GM12878 (cell line): ENCODE results near the gene LMAN2L. TPM values are rescaled to one million over a fixed set of nuclear protein-coding genes. Genes with fewer than 3 reads are reported as not detected.

ENCODE experiments used
- ATAC-seq: fragments of 200-7000 bp; cut with Tn5 transposase; 3 replicates; pipeline ENCODE4 v1.9.1; 2020; ENCODE audit warnings: mild to moderate bottlenecking, moderate library complexity
- BruUV-seq: library from RNA; stranded (reverse); fragments of 400-500 nt; replicated peaks from 2 replicates; lab custom pipeline; 2021; lab: Mats Ljungman, UMichigan
- CTCF ChIA-PET: fragments of 300-600 bp; sonication (Branson Sonifier 250); formaldehyde crosslinking; extraction: SDS; loops from one replicate; lab custom pipeline; 2021; ENCODE audit warnings: inconsistent platforms; lab: Yijun Ruan, JAX
- POLR2A ChIA-PET: fragments of 350-600 bp; formaldehyde crosslinking; extraction: SDS; loops from one replicate; lab custom pipeline; 2021; ENCODE audit warnings: inconsistent platforms; lab: Charles Lee
- RAD21 ChIA-PET: fragments of 300-600 bp; sonication (Branson Sonifier 250); formaldehyde crosslinking; loops from one replicate; lab custom pipeline; 2023; ENCODE audit warnings: antibody characterized with exemption; ENCODE audit not compliant: unreplicated experiment; lab: Charles Lee
- SMC1A ChIA-PET: fragments of 300-600 bp; sonication (Branson Sonifier 250); formaldehyde crosslinking; loops from one replicate; lab custom pipeline; 2023; ENCODE audit not compliant: unreplicated experiment, uncharacterized antibody; lab: Charles Lee
- DNase-seq: peaks from one replicate; pipeline ENCODE4 v3.0.0-alpha.2; 2011; ENCODE audit warnings: low read depth, low spot score
- FAIRE-seq: peaks from 3 replicates; lab custom pipeline; 2011; peaks lifted over from hg19 to GRCh38; lab: Jason Lieb, UNC
- H2AFZ ChIP-seq: 2 replicates; pipeline ENCODE4 v1.6.0; 2011; ENCODE audit warnings: low read depth, low read length, control low read depth; ENCODE audit not compliant: control insufficient read depth
- H3K27ac ChIP-seq: 2 replicates; pipeline ENCODE4 v1.5.1; 2011; ENCODE audit warnings: control low read depth; ENCODE audit not compliant: control insufficient read depth, insufficient read depth
- H3K27me3 ChIP-seq, 2 experiments: replicated peaks in 1 of 2; 2 replicates each; pipeline versions ENCODE4 v1.6.0 to v1.6.1; 2011; ENCODE audit warnings: low read length in 1 of 2; ENCODE audit not compliant: control insufficient read depth in 2 of 2, insufficient read depth in 2 of 2
- H3K36me3 ChIP-seq, 2 experiments: 2 replicates each; pipeline ENCODE4 v1.5.1; 2011; ENCODE audit warnings: low read length in 1 of 2; ENCODE audit not compliant: control insufficient read depth in 2 of 2, insufficient read depth in 2 of 2
- H3K4me1 ChIP-seq: 2 replicates; pipeline ENCODE4 v1.6.1; 2011; ENCODE audit warnings: mild to moderate bottlenecking, low read length, moderate library complexity, mixed read lengths; ENCODE audit not compliant: control insufficient read depth, insufficient read depth
- H3K4me2 ChIP-seq: 2 replicates; pipeline ENCODE4 v1.6.0; 2011; ENCODE audit warnings: control low read depth; ENCODE audit not compliant: control insufficient read depth, insufficient read depth
- H3K4me3 ChIP-seq: fragments of 200-600 bp; sonication (generic); 2 replicates; pipeline ENCODE4 v1.5.1; 2016
- H3K79me2 ChIP-seq: 2 replicates; pipeline ENCODE4 v1.6.0; 2011; ENCODE audit warnings: low read length; ENCODE audit not compliant: control insufficient read depth, insufficient read depth
- H3K9ac ChIP-seq: 2 replicates; pipeline ENCODE4 v1.8.0; 2011; ENCODE audit warnings: low read length, control low read depth, mixed read lengths; ENCODE audit not compliant: control insufficient read depth, insufficient read depth
- H3K9me3 ChIP-seq: replicated peaks from 3 replicates; pipeline ENCODE4 v1.5.1; 2011; ENCODE audit warnings: mild to moderate bottlenecking, low read length; ENCODE audit not compliant: control insufficient read depth, insufficient read depth
- H4K20me1 ChIP-seq: 2 replicates; pipeline ENCODE4 v1.6.0; 2011; ENCODE audit not compliant: control insufficient read depth, insufficient read depth
- ASH2L ChIP-seq: fragments of 300-600, 200-600 bp; sonication (generic); IDR thresholded peaks from 2 replicates; pipeline ENCODE4 v1.6.1; 2017; ENCODE audit warnings: low read depth, mild to moderate bottlenecking, borderline replicate concordance
- CBX3 ChIP-seq: fragments of 200-600 bp; sonication (generic); IDR thresholded peaks from 2 replicates; pipeline ENCODE4 v1.6.1; 2016; ENCODE audit warnings: low read depth, borderline replicate concordance
- CREB1 ChIP-seq: IDR thresholded peaks from 2 replicates; pipeline ENCODE4 v1.6.1; 2012; ENCODE audit warnings: low read depth, mild to moderate bottlenecking, inconsistent platforms
- CTCF ChIP-seq, 3 experiments: IDR thresholded peaks in 2 of 3; conservative IDR thresholded peaks in 1 of 3; 2 replicates each; pipeline ENCODE4 v1.5.1; 2011; ENCODE audit warnings: low read depth in 3 of 3, low read length in 3 of 3, mild to moderate bottlenecking in 3 of 3, control low read depth in 2 of 3, moderate library complexity in 2 of 3, inconsistent platforms in 1 of 3, mixed read lengths in 1 of 3; ENCODE audit not compliant: control insufficient read depth in 2 of 3, insufficient read depth in 1 of 3; ENCODE audit errors: extremely low read depth in 1 of 3
- GATAD2B ChIP-seq: fragments of 450-650 bp; conservative IDR thresholded peaks from 2 replicates; pipeline ENCODE4 v1.6.1; 2017; ENCODE audit warnings: low read depth, mild to moderate bottlenecking, moderate library complexity
- KAT2A ChIP-seq: conservative IDR thresholded peaks from 2 replicates; pipeline ENCODE4 v1.6.1; 2011; ENCODE audit warnings: low read depth, low read length; ENCODE audit not compliant: control insufficient read depth
- POLR2AphosphoS5 ChIP-seq: IDR thresholded peaks from 2 replicates; pipeline ENCODE4 v1.6.1; 2011; ENCODE audit warnings: mild to moderate bottlenecking, low read length, inconsistent platforms
- SMAD5 ChIP-seq: IDR thresholded peaks from 2 replicates; pipeline ENCODE4 v1.6.1; 2016; ENCODE audit warnings: antibody characterized with exemption, low read depth
- TARDBP ChIP-seq: IDR thresholded peaks from 2 replicates; pipeline ENCODE4 v1.6.1; 2016; ENCODE audit warnings: borderline replicate concordance
- ZNF592 ChIP-seq: fragments of 450-650 bp; IDR thresholded peaks from 2 replicates; pipeline ENCODE4 v1.6.1; 2017; ENCODE audit warnings: mild to moderate bottlenecking, moderate library complexity
- WGBS: methylation state at CpG from one replicate; pipeline ENCODE4 v1.1.6; 2016; ENCODE audit warnings: low lambda C conversion rate; ENCODE audit not compliant: insufficient replicate concordance, insufficient coverage; ENCODE audit errors: missing lambda C conversion rate; 5-methylcytosine and 5-hydroxymethylcytosine counted together
- in situ Hi-C: fragments of 300-500 bp; cut with MboI; formaldehyde crosslinking; loops from 9 replicates; pipeline ENCODE4 v1.14.3; 2018; ENCODE audit warnings: mixed read lengths
- intact Hi-C: fragments of 100-400 bp; cut with micrococcal nuclease; formaldehyde crosslinking; loops from one replicate; pipeline ENCODE4 v1.14.2; 2022; ENCODE audit not compliant: unreplicated experiment
- polyA plus RNA-seq, 11 experiments: library from polyadenylated mRNA; depleted of rRNA in 4 of 11; unstranded in 6 of 11; stranded (reverse) in 5 of 11; fragments of >200 nt; fragmentation: Nextera tagmentation in 4 of 11; fragmentation: Illumina TruSeq in 1 of 11; extraction: Ambion mirVana in 4 of 11; extraction: Trizol in 1 of 11; gene quantifications; 1 replicate in 1 of 11; 2 replicates in 10 of 11; pipeline versions ENCODE4 v1.2.1 to v1.2.3, GENCODE V29; 2011 to 2016; ENCODE audit warnings: inconsistent platforms in 2 of 11, missing spikeins in 2 of 11, low read depth in 1 of 11
- total RNA-seq, 4 experiments: library from RNA; depleted of rRNA in 3 of 4; stranded (reverse); fragments of >200 nt in 3 of 4; fragmentation: Illumina TruSeq in 1 of 4; extraction: Trizol in 1 of 4; gene quantifications; 2 replicates each; pipeline versions ENCODE4 v1.2.1 to v1.2.3, GENCODE V29; 2013 to 2021
- TF ChIP-seq, protein P1 (sequence below): fragments of 450-650 bp; IDR thresholded peaks from 2 replicates; pipeline ENCODE4 v1.6.1; 2017; ENCODE audit warnings: mild to moderate bottlenecking, low read depth, inconsistent platforms; ENCODE audit not compliant: poor library complexity, severe bottlenecking

LMAN2L gene
- total and polyA plus RNA-seq, 10 of the 15 experiments (the other 5 are each of a cell fraction or from before 2014, with no cell fraction given): 5.7 to 16.3 (median 10.7) TPM

- Histone ChIP-seq H3K9me3 (no peaks in the 10 kb centered on the region), H3K79me2 (peaks cover 45% of the 10 kb centered on the region), H3K36me3 (no peaks in the 10 kb centered on the region), H3K4me2 (peak within 1 kb of the TSS; percentile 100), H4K20me1 (no peaks in the 10 kb centered on the region), H3K4me3 (peak within 1 kb of the TSS; percentile 91), H3K27me3 (no peaks in the 10 kb centered on the region), H2AFZ (peak within 1 kb of the TSS; percentile 92), H3K4me1 (peaks cover 9% of the 10 kb centered on the region), H3K9ac (peak within 1 kb of the TSS; percentile 84), H3K27ac (peak within 1 kb of the TSS; percentile 67)
- in situ Hi-C loops: no loop called here
- ATAC-seq: peak; percentile 86
- ChIA-PET CTCF (interaction anchor here (0.8 to 7.5 kb wide), 15 partner anchors 15 to 232 kb away, joined by 3 to 153 read pairs (median 4); partner anchors contain the start of genes KANSL3 and LMAN2L), SMC1A (interaction anchor here (1.0 to 5.9 kb wide), 6 partner anchors 10 to 97 kb away, joined by 3 to 100 read pairs (median 5); partner anchors contain the start of gene ANKRD39), RAD21 (interaction anchor here (1.0 to 6.4 kb wide), 8 partner anchors 14 to 123 kb away, joined by 3 to 92 read pairs (median 6); partner anchors contain the start of genes ANKRD39, KANSL3 and LMAN2L), POLR2A (interaction anchor here (0.5 to 7.5 kb wide), 10 partner anchors 14 to 412 kb away, joined by 3 to 88 read pairs (median 3); partner anchors contain the start of gene LMAN2L)
- peak; percentile 61 for DNase-seq
- BruUV-seq: no TSS peak
- FAIRE-seq: peak; percentile 38
- 8% methylated on average over 59 of the region's 62 CpGs for WGBS
- intact Hi-C loops: loop anchor here (1.0 to 10.0 kb wide), 4 partner anchors 14 to 226 kb away; partner anchors contain the start of genes ARID5A, KANSL3 and LMAN2L
- TF ChIP-seq POLR2AphosphoS5 (peak; percentile 47; the same call in 1 of the 2 replicates), CBX3 (no peak), KAT2A (no peak), GATAD2B (peak; percentile 8; the same call in 1 of the 2 replicates), SMAD5 (no peak), CTCF (IDR thresholded peaks at IDR 0.05 in 2 of 3, conservative IDR thresholded peaks at IDR 0.05 in 1 of 3; ENCODE audit: control insufficient read depth in 2 of 3, extremely low read depth in 1 of 3, insufficient read depth in 1 of 3, low read depth in 3 of 3, low read length in 3 of 3) (peak in 1 of 3 experiments; percentile 45; a peak in 2 of 6 replicates), CREB1 (0 out of 2 replicates have a peak, but pooled peaks have one; percentile 38), TARDBP (no peak), ASH2L (no peak), ZNF592 (no peak)
- TF ChIP-seq, protein P1, sequence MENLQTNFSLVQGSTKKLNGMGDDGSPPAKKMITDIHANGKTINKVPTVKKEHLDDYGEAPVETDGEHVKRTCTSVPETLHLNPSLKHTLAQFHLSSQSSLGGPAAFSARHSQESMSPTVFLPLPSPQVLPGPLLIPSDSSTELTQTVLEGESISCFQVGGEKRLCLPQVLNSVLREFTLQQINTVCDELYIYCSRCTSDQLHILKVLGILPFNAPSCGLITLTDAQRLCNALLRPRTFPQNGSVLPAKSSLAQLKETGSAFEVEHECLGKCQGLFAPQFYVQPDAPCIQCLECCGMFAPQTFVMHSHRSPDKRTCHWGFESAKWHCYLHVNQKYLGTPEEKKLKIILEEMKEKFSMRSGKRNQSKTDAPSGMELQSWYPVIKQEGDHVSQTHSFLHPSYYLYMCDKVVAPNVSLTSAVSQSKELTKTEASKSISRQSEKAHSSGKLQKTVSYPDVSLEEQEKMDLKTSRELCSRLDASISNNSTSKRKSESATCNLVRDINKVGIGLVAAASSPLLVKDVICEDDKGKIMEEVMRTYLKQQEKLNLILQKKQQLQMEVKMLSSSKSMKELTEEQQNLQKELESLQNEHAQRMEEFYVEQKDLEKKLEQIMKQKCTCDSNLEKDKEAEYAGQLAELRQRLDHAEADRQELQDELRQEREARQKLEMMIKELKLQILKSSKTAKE: no peak
Observed at GRCh38 chr2:96760036-96760985, 20.4 kb upstream of the LMAN2L start, which contains the start of gene CNNM4. CNNM4 (plus strand) TSS chr2:96760902; CDS start chr2:96761000, 98 bp downstream.
